Measurements from ENCODE around the gene SESTD1.

GRCh38 chr2:179305125-179305524 is 40.5 kb upstream of the SESTD1 start:
- no peak for TF ChIP-seq GATA2 (IDR thresholded peaks at IDR 0.05; ENCODE audit: low read depth, low read length)
- TF ChIP-seq GATA3 (IDR thresholded peaks at IDR 0.05; ENCODE audit: low read depth, low read length): no peak
